ENCODE measurements around the gene ANXA6. TPM values are rescaled to one million over a fixed set of nuclear protein-coding genes. Genes with fewer than 3 reads are reported as not detected.

ANXA6 gene
- total and polyA plus RNA-seq, 2 donors = 122 to 381 TPM

DNA sequence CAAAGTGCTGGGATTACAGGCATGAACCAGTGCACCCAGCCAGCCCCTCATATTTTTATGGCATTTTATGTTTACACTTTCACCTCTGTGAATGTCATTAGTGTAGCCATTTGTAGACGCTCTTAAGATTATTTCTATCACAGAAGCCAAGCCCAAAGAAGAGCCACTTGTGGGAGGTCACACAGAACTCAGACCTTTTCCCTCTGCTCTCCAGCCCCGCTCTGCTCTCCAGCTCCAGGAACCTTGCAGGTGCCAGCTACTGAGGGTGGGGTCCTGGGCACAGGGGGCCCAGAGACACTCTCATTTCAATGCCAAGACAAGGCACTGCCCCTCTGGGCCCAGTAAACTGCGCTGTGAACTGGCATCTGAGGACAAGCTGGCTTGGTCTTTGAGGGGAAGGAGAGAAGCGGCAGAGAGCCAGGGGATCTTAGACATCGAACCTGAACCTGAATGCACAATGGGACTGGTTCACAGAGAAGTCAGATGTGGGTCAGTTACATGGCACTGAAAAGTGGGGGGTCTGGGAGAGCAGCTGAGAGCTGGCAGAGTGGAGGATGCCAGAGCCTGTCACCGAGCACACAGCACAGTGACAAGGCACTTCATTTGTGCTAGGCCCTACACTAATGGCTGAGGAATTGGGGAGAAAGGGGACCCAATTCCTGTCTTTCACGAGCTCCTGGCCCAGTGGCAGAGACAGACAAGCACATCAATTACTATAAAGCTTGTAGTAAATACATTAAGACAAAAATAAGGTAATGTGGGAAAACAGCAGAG is 16.7 kb downstream of the ANXA6 start:
- Histone ChIP-seq H3K27ac (ENCODE audit: low read depth in 1 of 2, low read length in 1 of 2) (peak overlapping the region; percentile 14 to 71), H3K4me1 (ENCODE audit: control insufficient read depth in 2 of 2, insufficient read depth in 2 of 2, low read length in 2 of 2) (peaks cover 18 to 52% of the 10 kb centered on the region in 2 donors), H3K4me3 (ENCODE audit: low read length in 2 of 2) (no peak overlapping the region), H3K9me3 (ENCODE audit: control insufficient read depth in 2 of 2, insufficient read depth in 1 of 2, low read length in 1 of 2) (peaks cover 0 to 7% of the 10 kb centered on the region in 2 donors), H3K36me3 (ENCODE audit: control insufficient read depth in 2 of 2, insufficient read depth in 2 of 2, low read length in 1 of 2) (peaks cover 66 to 88% of the 10 kb centered on the region in 2 donors), H3K27me3 (ENCODE audit: control insufficient read depth in 2 of 2, insufficient read depth in 1 of 2, low read length in 1 of 2) (no peaks in the 10 kb centered on the region)
- no peak for DNase-seq (ENCODE audit: low read depth in 6 of 9, low spot score in 9 of 9)
- WGBS = 95% methylated on average over 7 of the region's 7 CpGs

DNA sequence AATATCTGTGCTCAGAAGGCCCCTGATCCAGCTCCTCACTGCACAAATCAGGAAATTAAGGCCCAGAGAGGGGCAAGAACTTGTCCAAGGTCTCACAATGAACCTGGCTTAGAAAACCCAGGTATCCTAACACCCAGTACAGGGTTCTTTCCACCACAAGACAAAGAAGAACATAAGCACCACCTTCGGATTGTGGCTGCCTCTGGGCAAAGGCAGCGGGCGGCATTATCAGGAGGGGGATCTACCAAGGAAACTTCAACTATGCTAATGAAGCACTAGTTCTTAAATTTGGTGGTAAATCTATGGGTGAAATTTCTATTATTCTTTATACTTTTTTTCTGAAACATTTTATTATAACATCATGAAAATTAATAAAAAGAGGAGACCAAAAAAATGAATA is 17.9 kb downstream of the ANXA6 start:
- peaks cover 67 to 88% of the 10 kb centered on the region in 2 donors for H3K36me3 ChIP-seq (ENCODE audit: control insufficient read depth in 2 of 2, insufficient read depth in 2 of 2, low read length in 1 of 2)
- no peak for DNase-seq (ENCODE audit: low read depth in 6 of 9, low spot score in 9 of 9)
- WGBS = 88% methylated on average over 3 of the region's 3 CpGs
- H3K27me3 ChIP-seq (ENCODE audit: control insufficient read depth in 2 of 2, insufficient read depth in 1 of 2, low read length in 1 of 2) = no peaks in the 10 kb centered on the region
- H3K4me1 ChIP-seq (ENCODE audit: control insufficient read depth in 2 of 2, insufficient read depth in 2 of 2, low read length in 2 of 2) = peaks cover 18 to 40% of the 10 kb centered on the region in 2 donors
- H3K9me3 ChIP-seq (ENCODE audit: control insufficient read depth in 2 of 2, insufficient read depth in 1 of 2, low read length in 1 of 2) = peaks cover 0 to 7% of the 10 kb centered on the region in 2 donors
- H3K4me3 ChIP-seq (ENCODE audit: low read length in 2 of 2) = no peak overlapping the region
- no peak overlapping the region for H3K27ac ChIP-seq (ENCODE audit: low read depth in 1 of 2, low read length in 1 of 2)

DNA sequence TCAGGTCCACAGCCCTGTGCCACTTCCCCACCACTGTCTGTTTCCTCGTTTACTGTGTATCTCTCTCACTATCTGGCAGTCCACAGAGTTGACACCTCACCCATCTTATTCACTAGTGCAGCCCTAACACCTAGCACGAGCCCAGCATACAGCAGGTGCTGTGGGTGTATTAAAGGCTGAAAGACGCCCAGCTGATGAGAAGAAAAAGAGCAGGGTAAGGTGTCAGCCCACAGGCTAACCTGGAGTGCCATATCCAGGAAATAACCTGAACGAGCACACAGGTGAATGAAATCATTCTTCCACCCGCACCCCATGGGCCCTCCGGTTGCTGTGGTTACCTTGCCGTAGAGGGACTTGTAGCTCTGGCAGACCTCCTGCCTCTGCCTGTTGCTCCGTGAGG is 18.6 kb downstream of the ANXA6 start:
- Histone ChIP-seq H3K36me3 (ENCODE audit: control insufficient read depth in 2 of 2, insufficient read depth in 2 of 2, low read length in 1 of 2) (peaks cover 73 to 89% of the 10 kb centered on the region in 2 donors), H3K9me3 (ENCODE audit: control insufficient read depth in 2 of 2, insufficient read depth in 1 of 2, low read length in 1 of 2) (peaks cover 0 to 7% of the 10 kb centered on the region in 2 donors), H3K27me3 (ENCODE audit: control insufficient read depth in 2 of 2, insufficient read depth in 1 of 2, low read length in 1 of 2) (no peaks in the 10 kb centered on the region), H3K4me3 (ENCODE audit: low read length in 2 of 2) (no peak overlapping the region), H3K4me1 (ENCODE audit: control insufficient read depth in 2 of 2, insufficient read depth in 2 of 2, low read length in 2 of 2) (peaks cover 18 to 35% of the 10 kb centered on the region in 2 donors), H3K27ac (ENCODE audit: low read depth in 1 of 2, low read length in 1 of 2) (no peak overlapping the region)
- 93% methylated on average over 8 of the region's 8 CpGs for WGBS
- no peak for DNase-seq (ENCODE audit: low read depth in 6 of 9, low spot score in 9 of 9)

DNA sequence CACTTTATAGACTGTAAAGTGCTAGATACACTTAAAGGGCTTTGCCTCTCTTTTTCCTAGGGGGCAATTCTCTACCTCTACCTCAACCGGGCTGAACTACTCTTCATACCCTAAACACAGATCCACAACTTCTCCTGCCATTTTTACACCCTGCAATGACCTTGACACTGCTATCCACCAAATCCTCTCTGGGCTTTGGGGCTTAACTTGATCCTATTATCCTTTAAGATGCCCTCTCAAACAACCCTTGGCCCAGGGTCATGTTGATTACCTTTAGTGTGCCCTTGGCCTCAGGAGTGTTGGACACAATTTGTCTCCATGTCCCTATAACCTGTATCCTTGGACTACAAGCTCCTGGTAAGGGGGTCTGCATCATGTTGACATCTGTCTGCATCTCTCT is 19.5 kb downstream of the ANXA6 start:
- 100% methylated on average over 1 of the region's 1 CpG for WGBS
- Histone ChIP-seq H3K27ac (ENCODE audit: low read depth in 1 of 2, low read length in 1 of 2) (no peak overlapping the region), H3K9me3 (ENCODE audit: control insufficient read depth in 2 of 2, insufficient read depth in 1 of 2, low read length in 1 of 2) (peaks cover 0 to 7% of the 10 kb centered on the region in 2 donors), H3K36me3 (ENCODE audit: control insufficient read depth in 2 of 2, insufficient read depth in 2 of 2, low read length in 1 of 2) (peaks cover 71 to 89% of the 10 kb centered on the region in 2 donors), H3K4me1 (ENCODE audit: control insufficient read depth in 2 of 2, insufficient read depth in 2 of 2, low read length in 2 of 2) (peaks cover 18 to 29% of the 10 kb centered on the region in 2 donors), H3K4me3 (ENCODE audit: low read length in 2 of 2) (no peak overlapping the region), H3K27me3 (ENCODE audit: control insufficient read depth in 2 of 2, insufficient read depth in 1 of 2, low read length in 1 of 2) (no peaks in the 10 kb centered on the region)
- no peak for DNase-seq (ENCODE audit: low read depth in 6 of 9, low spot score in 9 of 9)

DNA sequence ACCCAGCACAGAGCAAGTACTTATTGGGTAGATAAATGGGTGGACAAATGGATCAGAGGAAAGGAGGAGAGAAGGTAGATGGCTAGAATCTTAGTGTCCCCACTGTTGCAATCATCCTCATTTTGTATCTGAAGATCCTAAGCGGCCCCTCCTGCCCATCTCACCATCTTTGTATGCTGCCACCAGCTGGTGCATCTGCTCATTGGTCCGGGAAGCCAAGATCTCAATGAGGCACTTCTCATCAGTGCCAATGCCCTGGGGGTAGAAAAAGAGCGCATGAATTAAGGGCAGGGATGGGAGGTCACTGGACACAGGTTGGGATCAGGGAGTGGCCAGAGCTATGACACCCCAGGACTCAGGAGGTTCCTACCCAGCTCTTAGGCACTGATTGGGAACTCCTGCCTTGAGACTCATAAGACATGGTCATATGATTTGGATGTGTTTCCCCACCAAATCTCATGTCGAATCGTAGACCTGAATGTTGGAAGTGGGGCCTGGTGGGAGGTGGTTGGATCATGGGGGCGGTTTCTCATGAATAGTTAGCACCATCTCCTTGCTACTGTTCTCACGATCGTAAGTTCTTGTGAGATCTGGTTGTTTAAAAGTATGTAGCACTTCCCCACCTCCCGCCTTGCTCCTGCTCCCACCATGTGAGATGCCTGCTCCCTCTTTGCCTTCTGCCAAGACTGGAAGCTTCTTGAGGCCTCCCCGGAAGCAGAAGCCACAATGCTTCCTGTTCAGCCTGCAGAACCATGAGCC is 20.3 kb downstream of the ANXA6 start:
- Histone ChIP-seq H3K4me3 (ENCODE audit: low read length in 2 of 2) (no peak overlapping the region), H3K9me3 (ENCODE audit: control insufficient read depth in 2 of 2, insufficient read depth in 1 of 2, low read length in 1 of 2) (peaks cover 0 to 7% of the 10 kb centered on the region in 2 donors), H3K4me1 (ENCODE audit: control insufficient read depth in 2 of 2, insufficient read depth in 2 of 2, low read length in 2 of 2) (peaks cover 12 to 27% of the 10 kb centered on the region in 2 donors), H3K36me3 (ENCODE audit: control insufficient read depth in 2 of 2, insufficient read depth in 2 of 2, low read length in 1 of 2) (peaks cover 76 to 91% of the 10 kb centered on the region in 2 donors), H3K27me3 (ENCODE audit: control insufficient read depth in 2 of 2, insufficient read depth in 1 of 2, low read length in 1 of 2) (no peaks in the 10 kb centered on the region), H3K27ac (ENCODE audit: low read depth in 1 of 2, low read length in 1 of 2) (no peak overlapping the region)
- DNase-seq (ENCODE audit: low read depth in 6 of 9, low spot score in 9 of 9) = no peak
- 98% methylated on average over 10 of the region's 10 CpGs for WGBS

DNA sequence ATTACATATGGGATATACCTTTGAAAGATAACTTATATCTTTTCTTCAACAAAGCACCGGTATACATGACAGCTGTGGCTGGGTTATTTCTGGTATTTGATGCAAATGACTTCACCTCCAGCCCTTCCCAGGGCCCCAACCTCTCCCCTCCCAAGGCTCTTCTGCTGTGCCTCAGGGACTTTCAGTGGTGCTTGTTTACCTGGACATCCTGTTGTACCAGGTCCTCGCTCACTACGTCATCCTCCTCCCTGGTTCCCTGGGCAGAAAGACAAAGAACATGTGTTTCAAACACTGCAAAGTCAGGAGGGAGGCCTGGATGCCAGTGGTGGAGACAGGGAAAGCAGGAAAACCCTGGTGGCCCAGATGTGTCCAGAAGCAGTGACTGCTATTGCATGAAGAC is 23.4 kb downstream of the ANXA6 start:
- peaks cover 0 to under 1% of the 10 kb centered on the region in 2 donors for H3K4me1 ChIP-seq (ENCODE audit: control insufficient read depth in 2 of 2, insufficient read depth in 2 of 2, low read length in 2 of 2)
- no peaks in the 10 kb centered on the region for H3K27me3 ChIP-seq (ENCODE audit: control insufficient read depth in 2 of 2, insufficient read depth in 1 of 2, low read length in 1 of 2)
- H3K27ac ChIP-seq (ENCODE audit: low read depth in 1 of 2, low read length in 1 of 2) = no peak overlapping the region
- 65% methylated on average over 3 of the region's 3 CpGs for WGBS
- no peak for DNase-seq (ENCODE audit: low read depth in 6 of 9, low spot score in 9 of 9)
- no peak overlapping the region for H3K4me3 ChIP-seq (ENCODE audit: low read length in 2 of 2)
- peaks cover 93 to 100% of the 10 kb centered on the region in 2 donors for H3K36me3 ChIP-seq (ENCODE audit: control insufficient read depth in 2 of 2, insufficient read depth in 2 of 2, low read length in 1 of 2)
- H3K9me3 ChIP-seq (ENCODE audit: control insufficient read depth in 2 of 2, insufficient read depth in 1 of 2, low read length in 1 of 2) = no peaks in the 10 kb centered on the region

DNA sequence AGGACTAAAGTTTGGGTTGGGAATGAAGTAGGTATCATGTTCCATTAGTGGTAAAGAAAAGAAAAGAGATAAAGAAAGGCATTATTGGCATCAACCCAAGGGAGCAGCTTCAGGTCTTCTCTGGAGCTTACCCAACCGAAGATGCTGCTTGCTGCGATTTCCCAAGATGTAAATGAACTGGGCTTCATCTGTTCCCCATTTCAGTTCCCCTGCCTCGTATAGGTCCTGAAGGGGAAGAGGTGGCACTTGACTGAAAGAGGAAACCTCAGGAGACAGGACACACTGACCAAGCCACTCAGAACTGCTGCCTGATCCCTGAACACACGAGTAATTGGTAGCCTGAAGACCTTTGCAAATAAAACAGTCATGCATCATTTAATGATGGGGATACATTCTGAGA is 24.6 kb downstream of the ANXA6 start:
- WGBS = 91% methylated on average over 4 of the region's 4 CpGs
- no peak for DNase-seq (ENCODE audit: low read depth in 6 of 9, low spot score in 9 of 9)

DNA sequence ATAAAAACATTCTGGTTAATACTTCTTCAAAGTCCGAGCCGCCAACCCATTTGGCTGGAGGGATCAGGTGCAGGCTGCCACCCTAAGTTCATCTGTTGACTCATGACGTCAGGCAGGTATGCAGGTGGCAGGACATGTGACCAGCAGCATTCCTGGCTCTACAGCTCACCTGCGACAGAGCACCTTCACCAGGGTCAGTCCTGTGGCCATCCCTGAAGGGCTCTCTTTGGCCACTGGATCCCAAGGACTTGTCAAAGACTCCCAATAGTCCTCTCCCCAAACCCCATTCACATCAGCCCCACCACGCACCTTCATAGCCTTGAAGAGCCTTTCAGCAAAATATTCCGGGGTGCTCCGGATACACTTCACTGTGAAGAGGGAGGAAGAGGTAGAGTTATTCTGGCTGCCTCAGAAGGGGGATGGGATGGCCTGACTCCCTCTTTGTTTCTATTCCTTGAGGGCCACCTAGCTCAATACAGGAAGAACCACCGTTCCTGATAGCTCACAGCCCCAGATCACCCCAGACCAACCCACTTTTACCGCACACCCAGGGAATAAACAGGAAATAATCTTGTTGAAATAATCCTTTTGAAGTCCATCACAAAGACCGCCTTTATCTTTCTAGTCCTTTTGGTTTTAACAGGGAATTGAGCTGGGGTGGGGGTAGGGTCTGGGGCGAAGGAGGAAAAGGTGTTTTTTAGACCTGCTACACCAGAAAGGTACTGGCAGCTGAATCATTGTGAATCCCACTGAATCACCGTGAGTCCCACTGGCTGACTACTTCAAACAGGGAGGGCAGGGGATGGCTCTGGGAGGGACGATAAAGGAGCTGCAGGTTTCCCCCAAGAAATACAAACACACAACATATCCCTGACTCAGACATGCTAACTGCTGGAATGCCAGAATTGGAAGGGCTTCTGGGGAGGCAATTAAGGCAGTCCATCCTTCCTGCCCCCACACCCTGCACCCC is 26.4 kb downstream of the ANXA6 start:
- H3K4me1 ChIP-seq (ENCODE audit: control insufficient read depth in 2 of 2, insufficient read depth in 2 of 2, low read length in 2 of 2) = peaks cover 0 to 3% of the 10 kb centered on the region in 2 donors
- no peak overlapping the region for H3K27ac ChIP-seq (ENCODE audit: low read depth in 1 of 2, low read length in 1 of 2)
- H3K4me3 ChIP-seq (ENCODE audit: low read length in 2 of 2) = no peak overlapping the region
- no peaks in the 10 kb centered on the region for H3K27me3 ChIP-seq (ENCODE audit: control insufficient read depth in 2 of 2, insufficient read depth in 1 of 2, low read length in 1 of 2)
- H3K36me3 ChIP-seq (ENCODE audit: control insufficient read depth in 2 of 2, insufficient read depth in 2 of 2, low read length in 1 of 2) = peaks cover 87 to 95% of the 10 kb centered on the region in 2 donors
- no peaks in the 10 kb centered on the region for H3K9me3 ChIP-seq (ENCODE audit: control insufficient read depth in 2 of 2, insufficient read depth in 1 of 2, low read length in 1 of 2)
- WGBS = 93% methylated on average over 13 of the region's 13 CpGs
- no peak for DNase-seq (ENCODE audit: low read depth in 6 of 9, low spot score in 9 of 9)

More for the DNA sequence above, 24.6 kb downstream of the ANXA6 start:
- H3K36me3 ChIP-seq (ENCODE audit: control insufficient read depth in 2 of 2, insufficient read depth in 2 of 2, low read length in 1 of 2) = peaks cover 90 to 100% of the 10 kb centered on the region in 2 donors
- no peaks in the 10 kb centered on the region for H3K9me3 ChIP-seq (ENCODE audit: control insufficient read depth in 2 of 2, insufficient read depth in 1 of 2, low read length in 1 of 2)
- H3K27ac ChIP-seq (ENCODE audit: low read depth in 1 of 2, low read length in 1 of 2) = no peak overlapping the region
- no peaks in the 10 kb centered on the region for H3K4me1 ChIP-seq (ENCODE audit: control insufficient read depth in 2 of 2, insufficient read depth in 2 of 2, low read length in 2 of 2)
- H3K4me3 ChIP-seq (ENCODE audit: low read length in 2 of 2) = no peak overlapping the region
- H3K27me3 ChIP-seq (ENCODE audit: control insufficient read depth in 2 of 2, insufficient read depth in 1 of 2, low read length in 1 of 2) = no peaks in the 10 kb centered on the region
